Ectodermal cell (in vitro differentiated cells): Measurements from ENCODE around the gene PCDHGC5.
A peak's percentile ranks its signal among the peaks of the same experiment; 100 is the strongest.

Experiments
- H3K27ac ChIP-seq: 2 replicates; pipeline ENCODE4 v1.7.0; 2013; ENCODE audit warnings: mild to moderate bottlenecking, low read depth, low read length; ENCODE audit not compliant: insufficient read depth, poor library complexity, severe bottlenecking
- H3K27me3 ChIP-seq: 2 replicates; pipeline ENCODE4 v1.7.0; 2013; ENCODE audit warnings: mild to moderate bottlenecking, low read length; ENCODE audit not compliant: insufficient read depth, control insufficient read depth, poor library complexity, severe bottlenecking
- H3K36me3 ChIP-seq: one replicate; pipeline ENCODE4 v1.7.0; 2013; ENCODE audit warnings: low read length; ENCODE audit not compliant: control insufficient read depth, insufficient read depth
- H3K4me1 ChIP-seq: one replicate; pipeline ENCODE4 v1.7.0; 2013; ENCODE audit warnings: low read length; ENCODE audit not compliant: control insufficient read depth, insufficient read depth
- H3K4me3 ChIP-seq: 2 replicates; pipeline ENCODE4 v1.7.0; 2013; ENCODE audit warnings: low read depth, low read length, control low read depth; ENCODE audit not compliant: insufficient read depth
- H3K9me3 ChIP-seq: 2 replicates; pipeline ENCODE4 v1.7.0; 2013; ENCODE audit warnings: mild to moderate bottlenecking, low read length, moderate library complexity; ENCODE audit not compliant: control insufficient read depth
- whole genome bisulfite sequencing, 2 experiments: methylation state at CpG; one replicate each; pipeline ENCODE4 v1.1.7; 2013; ENCODE audit warnings: missing lambda C conversion rate in 2 of 2; 5-methylcytosine and 5-hydroxymethylcytosine counted together

The PCDHGC5 gene

DNA sequence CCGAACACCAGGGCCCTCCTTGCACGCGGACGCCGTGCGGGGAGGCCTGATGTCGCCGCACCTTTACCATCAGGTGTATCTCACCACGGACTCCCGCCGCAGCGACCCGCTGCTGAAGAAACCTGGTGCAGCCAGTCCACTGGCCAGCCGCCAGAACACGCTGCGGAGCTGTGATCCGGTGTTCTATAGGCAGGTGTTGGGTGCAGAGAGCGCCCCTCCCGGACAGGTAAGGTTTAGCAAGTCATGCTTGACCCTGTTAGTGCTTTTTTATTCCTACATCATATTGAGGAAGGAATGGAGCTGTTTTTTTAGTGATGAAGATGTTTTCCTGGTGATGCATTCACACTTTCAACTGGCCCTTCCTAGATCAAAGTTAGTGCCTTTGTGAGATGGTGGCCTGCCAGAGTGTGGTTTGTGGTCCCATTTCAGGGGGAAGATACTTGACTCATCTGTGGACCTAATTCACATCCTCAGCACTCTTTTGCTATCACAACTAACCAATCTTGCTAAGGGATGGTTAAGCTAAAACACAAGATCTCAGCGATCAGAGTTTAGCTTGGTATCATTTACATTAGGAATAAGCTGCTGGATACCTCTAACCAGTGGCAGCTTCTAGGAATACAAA, 10.4 kb upstream of the PCDHGC5 start:
- H3K27me3 ChIP-seq: no peaks in the 10 kb centered on the region
- H3K36me3 ChIP-seq: no peaks in the 10 kb centered on the region
- no peak overlapping the region for H3K4me3 ChIP-seq
- peaks cover 8% of the 10 kb centered on the region for H3K4me1 ChIP-seq
- no peaks in the 10 kb centered on the region for H3K9me3 ChIP-seq
- H3K27ac ChIP-seq: no peak overlapping the region
- 92 to 94% methylated on average over 19 to 20 of the region's 20 CpGs for WGBS, 2 experiments

DNA sequence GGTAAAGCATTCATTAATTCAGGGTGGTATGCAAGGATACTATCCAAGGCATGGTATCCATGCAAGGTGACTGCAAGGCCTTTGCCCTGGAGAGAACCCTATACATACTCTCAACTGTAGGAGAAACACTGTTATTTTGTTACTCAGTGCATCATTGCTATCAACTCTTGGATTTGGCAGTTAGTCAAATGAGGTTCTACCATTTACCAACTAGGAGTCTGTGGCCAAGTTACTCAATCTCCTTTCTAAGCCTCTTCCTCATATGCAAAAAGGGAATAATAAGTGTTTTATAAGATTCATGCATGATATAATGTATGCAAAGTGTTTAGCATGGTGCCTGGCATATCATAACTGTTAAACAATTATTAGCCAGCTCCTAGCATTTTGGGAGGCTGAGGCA, 9.1 kb upstream of the PCDHGC5 start:
- no peaks in the 10 kb centered on the region for H3K36me3 ChIP-seq
- H3K9me3 ChIP-seq: no peaks in the 10 kb centered on the region
- peaks cover 19% of the 10 kb centered on the region for H3K4me1 ChIP-seq
- no peak overlapping the region for H3K27ac ChIP-seq
- no peaks in the 10 kb centered on the region for H3K27me3 ChIP-seq
- H3K4me3 ChIP-seq: no peak overlapping the region

- H3K4me3 ChIP-seq: peak overlapping the region; percentile 57
- H3K4me1 ChIP-seq: peaks cover 36% of the 10 kb centered on the region
- H3K36me3 ChIP-seq: peaks cover 15% of the 10 kb centered on the region
- H3K27me3 ChIP-seq: no peaks in the 10 kb centered on the region
- H3K9me3 ChIP-seq: no peaks in the 10 kb centered on the region
- 5% methylated on average over 3 of the region's 3 CpGs for WGBS, 2 experiments
- peak overlapping the region; percentile 88 for H3K27ac ChIP-seq
Observed at GRCh38 chr5:141483902-141484301, 5.0 kb upstream of the PCDHGC5 start.

DNA sequence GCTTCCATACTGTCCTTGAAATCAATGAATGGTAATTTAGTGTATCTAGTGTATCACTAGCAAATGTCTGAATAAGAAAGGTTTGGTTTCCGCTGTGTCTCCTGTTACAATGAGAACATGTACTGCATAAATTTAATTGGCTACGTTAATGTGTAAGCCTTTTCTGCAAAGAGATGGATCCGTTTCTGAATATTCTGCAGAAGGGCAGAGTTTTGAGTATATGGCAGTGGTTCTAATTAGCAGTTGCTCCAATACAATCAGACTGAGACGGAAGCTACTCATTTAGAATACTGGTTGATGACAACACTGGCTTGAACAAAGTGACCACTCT, 4.6 kb upstream of the PCDHGC5 start:
- Histone ChIP-seq H3K4me1 (peaks cover 34% of the 10 kb centered on the region), H3K9me3 (no peaks in the 10 kb centered on the region), H3K36me3 (peaks cover 19% of the 10 kb centered on the region), H3K27ac (peak overlapping the region; percentile 88), H3K4me3 (peak overlapping the region; percentile 57), H3K27me3 (no peaks in the 10 kb centered on the region)
- 7 to 13% methylated on average over 4 of the region's 4 CpGs for WGBS, 2 experiments

DNA sequence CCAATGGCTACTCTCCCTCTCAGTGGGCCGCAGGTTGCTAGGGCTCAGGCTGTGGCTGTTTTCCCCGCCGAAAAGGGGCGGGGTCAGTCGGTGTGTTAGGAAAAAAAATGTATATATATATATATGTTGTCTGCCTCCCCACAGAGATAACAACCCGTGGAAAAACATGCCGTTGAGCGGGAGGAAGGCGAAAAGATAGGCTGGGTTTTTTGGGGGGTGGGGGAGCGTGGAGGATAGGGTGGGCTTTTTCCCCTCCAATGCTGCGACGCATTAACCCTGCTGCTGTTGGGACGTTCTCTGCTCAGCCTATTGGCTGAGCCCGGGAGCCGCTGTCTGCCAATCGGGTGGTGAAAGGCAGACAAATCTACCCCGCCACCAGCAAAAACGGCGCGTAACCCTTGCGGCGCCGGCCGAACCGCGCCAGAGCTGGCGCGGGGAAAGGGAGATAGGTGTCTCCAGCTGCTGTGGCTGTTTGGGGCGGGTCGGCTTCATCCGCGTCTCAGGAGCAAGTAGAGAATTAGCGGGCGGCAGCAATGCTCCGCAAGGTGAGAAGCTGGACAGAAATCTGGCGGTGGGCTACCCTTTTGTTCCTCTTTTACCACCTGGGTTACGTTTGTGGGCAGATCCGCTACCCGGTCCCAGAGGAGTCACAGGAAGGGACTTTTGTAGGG, 4.1 kb upstream of the PCDHGC5 start, which contains the start of gene PCDHGC4:
Gene PCDHGC4 (plus strand): TSS at position 390 of the 671 bp plus-strand sequence. CDS start 144 bp downstream, at position 534.
- WGBS, 2 experiments: 2 to 6% methylated on average over 35 of the region's 39 CpGs
- H3K36me3 ChIP-seq: peaks cover 21% of the 10 kb centered on the region
- no peaks in the 10 kb centered on the region for H3K27me3 ChIP-seq
- peaks cover 34% of the 10 kb centered on the region for H3K4me1 ChIP-seq
- no peaks in the 10 kb centered on the region for H3K9me3 ChIP-seq
- peak within 1 kb of the TSS; percentile 57 for H3K4me3 ChIP-seq
- peak within 1 kb of the TSS; percentile 88 for H3K27ac ChIP-seq

DNA sequence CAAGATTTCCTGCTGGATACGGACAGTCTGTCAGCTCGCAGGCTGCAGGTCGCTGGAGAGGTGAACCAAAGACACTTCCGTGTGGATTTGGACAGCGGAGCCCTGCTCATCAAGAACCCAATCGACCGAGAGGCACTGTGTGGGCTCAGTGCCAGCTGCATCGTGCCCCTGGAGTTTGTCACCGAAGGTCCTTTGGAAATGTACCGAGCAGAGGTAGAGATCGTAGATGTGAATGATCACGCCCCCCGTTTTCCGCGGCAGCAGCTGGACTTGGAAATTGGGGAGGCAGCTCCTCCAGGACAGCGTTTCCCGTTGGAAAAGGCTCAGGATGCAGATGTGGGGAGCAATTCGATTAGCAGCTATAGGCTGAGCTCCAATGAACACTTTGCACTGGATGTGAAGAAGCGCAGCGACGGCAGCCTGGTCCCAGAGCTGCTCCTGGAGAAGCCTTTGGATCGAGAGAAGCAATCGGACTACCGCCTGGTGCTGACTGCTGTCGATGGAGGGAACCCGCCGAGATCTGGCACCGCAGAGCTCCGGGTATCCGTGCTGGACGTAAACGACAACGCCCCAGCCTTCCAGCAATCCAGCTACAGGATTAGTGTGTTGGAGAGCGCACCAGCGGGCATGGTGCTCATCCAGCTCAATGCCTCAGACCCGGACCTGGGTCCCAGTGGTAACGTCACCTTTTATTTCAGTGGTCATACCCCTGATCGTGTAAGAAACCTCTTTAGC, 3.4 kb upstream of the PCDHGC5 start:
- Histone ChIP-seq H3K27me3 (no peaks in the 10 kb centered on the region), H3K27ac (peak overlapping the region; percentile 88), H3K9me3 (no peaks in the 10 kb centered on the region), H3K36me3 (peaks cover 26% of the 10 kb centered on the region), H3K4me3 (peak overlapping the region; percentile 57), H3K4me1 (peaks cover 34% of the 10 kb centered on the region)
- WGBS, 2 experiments: 50 to 53% methylated on average over 38 of the region's 38 CpGs

- WGBS, 2 experiments: 93 to 94% methylated on average over 9 of the region's 9 CpGs
- H3K4me1 ChIP-seq: peaks cover 34% of the 10 kb centered on the region
- H3K27ac ChIP-seq: no peak overlapping the region
- H3K4me3 ChIP-seq: no peak overlapping the region
- H3K27me3 ChIP-seq: no peaks in the 10 kb centered on the region
- peaks cover 32% of the 10 kb centered on the region for H3K36me3 ChIP-seq
- H3K9me3 ChIP-seq: no peaks in the 10 kb centered on the region
Observed at GRCh38 chr5:141486091-141486490, 2.8 kb upstream of the PCDHGC5 start.

GRCh38 chr5:141487131-141487530, 1.8 kb upstream of the PCDHGC5 start:
- Histone ChIP-seq H3K4me1 (peaks cover 34% of the 10 kb centered on the region), H3K36me3 (peaks cover 42% of the 10 kb centered on the region), H3K4me3 (no peak overlapping the region), H3K27ac (no peak overlapping the region), H3K9me3 (no peaks in the 10 kb centered on the region), H3K27me3 (no peaks in the 10 kb centered on the region)
- 94 to 96% methylated on average over 7 of the region's 7 CpGs for WGBS, 2 experiments

GRCh38 chr5:141489841-141490240, 960 bp downstream of the PCDHGC5 start:
- H3K9me3 ChIP-seq: no peaks in the 10 kb centered on the region
- peaks cover 43% of the 10 kb centered on the region for H3K36me3 ChIP-seq
- H3K27ac ChIP-seq: no peak overlapping the region
- H3K4me3 ChIP-seq: no peak overlapping the region
- H3K4me1 ChIP-seq: peaks cover 36% of the 10 kb centered on the region
- no peaks in the 10 kb centered on the region for H3K27me3 ChIP-seq
- 96% methylated on average over 10 of the region's 10 CpGs for WGBS, 2 experiments

- Histone ChIP-seq H3K27ac (no peak overlapping the region), H3K4me3 (no peak overlapping the region), H3K27me3 (no peaks in the 10 kb centered on the region), H3K9me3 (no peaks in the 10 kb centered on the region), H3K36me3 (peaks cover 43% of the 10 kb centered on the region), H3K4me1 (peaks cover 40% of the 10 kb centered on the region)
- WGBS, 2 experiments: 95% methylated on average over 10 of the region's 10 CpGs
Observed at GRCh38 chr5:141490271-141490670, 1.4 kb downstream of the PCDHGC5 start.
